ENCODE measurements around the gene CARS2.
A peak's percentile ranks its signal among the peaks of the same experiment; 100 is the strongest.

DNA sequence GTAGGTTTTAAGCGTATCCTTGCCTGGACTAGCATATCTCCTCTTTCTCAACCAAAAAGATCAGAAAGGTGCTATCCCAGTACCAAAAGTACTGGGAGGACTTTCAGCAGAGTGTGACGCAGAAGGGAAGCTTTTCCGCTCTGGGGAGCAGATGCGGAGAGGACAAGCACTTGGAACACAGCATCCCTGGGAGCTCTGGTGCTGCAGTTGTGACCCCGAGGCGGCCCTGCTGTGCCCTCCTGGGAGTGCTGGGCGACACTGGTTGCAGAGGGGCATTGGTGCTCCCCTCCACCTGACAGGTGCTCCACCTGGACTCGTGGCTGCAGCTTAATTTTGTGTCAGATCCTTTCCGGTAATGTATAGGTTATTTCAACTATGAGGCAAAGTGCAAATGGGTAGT is 87.1 kb downstream of the CARS2 start:
- TF ChIP-seq POLR2A (IDR thresholded peaks at IDR 0.05) (no peak), CTCF (IDR thresholded peaks at IDR 0.05) (no peak), POLR2AphosphoS5 (IDR thresholded peaks at IDR 0.05) (peak in 3 of 4 donors; percentile 7 to 56 (median 8))

All from sigmoid colon (tissue), 4 donors.